Vagina (tissue), 2 donors: ENCODE data around the gene HNRNPC.

Source experiments
- POLR2A ChIP-seq, 2 donors: fragments of 450-650 bp; IDR thresholded peaks; one replicate each; pipeline ENCODE4 v1.6.1; 2017; ENCODE audit warnings: antibody characterized with exemption in 2 of 2, mild to moderate bottlenecking in 2 of 2, moderate library complexity in 2 of 2
- TF ChIP-seq, protein P1 (sequence below), 3 experiments: fragments of 450-650 bp in 2 of 3; fragments of 200-600 bp in 1 of 3; sonication (generic) in 1 of 3; IDR thresholded peaks; one replicate each; pipeline ENCODE4 v1.5.1; 2017 to 2019; ENCODE audit warnings: antibody characterized with exemption in 3 of 3, mild to moderate bottlenecking in 2 of 3, moderate library complexity in 2 of 3

DNA sequence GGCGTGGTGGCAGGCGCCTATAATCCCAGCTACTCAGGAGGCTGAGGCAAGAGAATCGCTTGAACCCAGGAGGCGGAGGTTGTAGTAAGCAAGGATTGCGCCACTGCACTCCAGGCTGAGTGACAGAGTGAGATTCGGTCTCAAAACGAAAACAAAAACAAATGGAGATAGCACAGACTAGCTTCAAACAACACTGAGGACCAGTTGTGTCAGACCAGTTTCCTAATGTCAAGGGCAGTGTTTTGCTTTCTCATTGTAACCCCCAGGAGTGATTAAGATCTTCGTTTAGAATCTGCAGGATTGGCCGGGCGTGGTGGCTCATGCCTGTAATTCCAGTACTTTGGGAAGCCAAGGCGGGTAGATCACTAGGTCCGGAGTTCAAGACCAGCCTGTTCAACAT, 29.1 kb upstream of the HNRNPC start:
- TF ChIP-seq POLR2A (IDR thresholded peaks at IDR 0.05), result no peak
- TF ChIP-seq, protein P1, sequence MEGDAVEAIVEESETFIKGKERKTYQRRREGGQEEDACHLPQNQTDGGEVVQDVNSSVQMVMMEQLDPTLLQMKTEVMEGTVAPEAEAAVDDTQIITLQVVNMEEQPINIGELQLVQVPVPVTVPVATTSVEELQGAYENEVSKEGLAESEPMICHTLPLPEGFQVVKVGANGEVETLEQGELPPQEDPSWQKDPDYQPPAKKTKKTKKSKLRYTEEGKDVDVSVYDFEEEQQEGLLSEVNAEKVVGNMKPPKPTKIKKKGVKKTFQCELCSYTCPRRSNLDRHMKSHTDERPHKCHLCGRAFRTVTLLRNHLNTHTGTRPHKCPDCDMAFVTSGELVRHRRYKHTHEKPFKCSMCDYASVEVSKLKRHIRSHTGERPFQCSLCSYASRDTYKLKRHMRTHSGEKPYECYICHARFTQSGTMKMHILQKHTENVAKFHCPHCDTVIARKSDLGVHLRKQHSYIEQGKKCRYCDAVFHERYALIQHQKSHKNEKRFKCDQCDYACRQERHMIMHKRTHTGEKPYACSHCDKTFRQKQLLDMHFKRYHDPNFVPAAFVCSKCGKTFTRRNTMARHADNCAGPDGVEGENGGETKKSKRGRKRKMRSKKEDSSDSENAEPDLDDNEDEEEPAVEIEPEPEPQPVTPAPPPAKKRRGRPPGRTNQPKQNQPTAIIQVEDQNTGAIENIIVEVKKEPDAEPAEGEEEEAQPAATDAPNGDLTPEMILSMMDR (IDR thresholded peaks at IDR 0.05), result no peak
